Loucy (cell line): ENCODE measurements around the gene SCT.
A peak's percentile ranks its signal among the peaks of the same experiment; 100 is the strongest.

Experiments
- EZH2phosphoT487 ChIP-seq: fragments of 200-600 bp; IDR thresholded peaks from 2 replicates; pipeline ENCODE4 v1.6.1; 2018; ENCODE audit warnings: antibody characterized with exemption, mild to moderate bottlenecking, moderate library complexity, borderline replicate concordance
- TF ChIP-seq, protein P1 (sequence below): fragments of 200-600 bp; sonication (generic); conservative IDR thresholded peaks from 2 replicates; pipeline ENCODE4 v1.5.1; 2014; ENCODE audit warnings: mild to moderate bottlenecking, antibody characterized with exemption, low read length

GRCh38 chr11:662689-663274 is 35.8 kb upstream of the SCT start:
- TF ChIP-seq, protein P1, sequence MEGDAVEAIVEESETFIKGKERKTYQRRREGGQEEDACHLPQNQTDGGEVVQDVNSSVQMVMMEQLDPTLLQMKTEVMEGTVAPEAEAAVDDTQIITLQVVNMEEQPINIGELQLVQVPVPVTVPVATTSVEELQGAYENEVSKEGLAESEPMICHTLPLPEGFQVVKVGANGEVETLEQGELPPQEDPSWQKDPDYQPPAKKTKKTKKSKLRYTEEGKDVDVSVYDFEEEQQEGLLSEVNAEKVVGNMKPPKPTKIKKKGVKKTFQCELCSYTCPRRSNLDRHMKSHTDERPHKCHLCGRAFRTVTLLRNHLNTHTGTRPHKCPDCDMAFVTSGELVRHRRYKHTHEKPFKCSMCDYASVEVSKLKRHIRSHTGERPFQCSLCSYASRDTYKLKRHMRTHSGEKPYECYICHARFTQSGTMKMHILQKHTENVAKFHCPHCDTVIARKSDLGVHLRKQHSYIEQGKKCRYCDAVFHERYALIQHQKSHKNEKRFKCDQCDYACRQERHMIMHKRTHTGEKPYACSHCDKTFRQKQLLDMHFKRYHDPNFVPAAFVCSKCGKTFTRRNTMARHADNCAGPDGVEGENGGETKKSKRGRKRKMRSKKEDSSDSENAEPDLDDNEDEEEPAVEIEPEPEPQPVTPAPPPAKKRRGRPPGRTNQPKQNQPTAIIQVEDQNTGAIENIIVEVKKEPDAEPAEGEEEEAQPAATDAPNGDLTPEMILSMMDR: peak; percentile 86
- no peak for TF ChIP-seq EZH2phosphoT487
